Panc1 (cell line): ENCODE measurements around the gene ICA1. TPM values are rescaled to one million over a fixed set of nuclear protein-coding genes. Genes with fewer than 3 reads are reported as not detected.

Source experiments
- ATAC-seq: fragments of 200-7000 bp; cut with Tn5 transposase; 2 replicates; pipeline ENCODE4 v1.9.1; 2020; ENCODE audit warnings: mild to moderate bottlenecking, moderate library complexity
- BruUV-seq: library from RNA; stranded (reverse); fragments of 400-500 nt; replicated peaks from 2 replicates; lab custom pipeline; 2021; lab: Mats Ljungman, UMichigan
- CTCF ChIA-PET: fragments of 300-600 bp; sonication (Branson Sonifier 250); formaldehyde crosslinking; loops from one replicate; lab custom pipeline; 2022; ENCODE audit warnings: antibody characterized with exemption; lab: Charles Lee
- POLR2A ChIA-PET: fragments of 300-600 bp; sonication (Branson Sonifier 250); formaldehyde crosslinking; loops from one replicate; lab custom pipeline; 2022; ENCODE audit warnings: antibody characterized with exemption; lab: Charles Lee
- DNase-seq: peaks from one replicate; pipeline ENCODE4 v3.0.0-alpha.2; 2010; ENCODE audit warnings: low read depth, low spot score
- H3K27ac ChIP-seq: 2 replicates; pipeline ENCODE4 v1.5.1; 2011; ENCODE audit warnings: mild to moderate bottlenecking, low read length, inconsistent platforms
- H3K27me3 ChIP-seq: fragments of 200-500 bp; sonication (Bioruptor generic); 2 replicates; pipeline ENCODE4 v1.6.0; 2014; ENCODE audit warnings: low read length, inconsistent platforms; ENCODE audit not compliant: control insufficient read depth, insufficient read depth
- H3K36me3 ChIP-seq: fragments of 200-500 bp; sonication (Bioruptor generic); 2 replicates; pipeline ENCODE4 v1.5.1; 2014; ENCODE audit warnings: inconsistent platforms, mild to moderate bottlenecking, low read length, moderate library complexity; ENCODE audit not compliant: control insufficient read depth, insufficient read depth
- H3K4me1 ChIP-seq: 2 replicates; pipeline ENCODE4 v1.5.1; 2011; ENCODE audit warnings: inconsistent platforms, mild to moderate bottlenecking, low read length, moderate library complexity; ENCODE audit not compliant: control insufficient read depth, insufficient read depth
- H3K4me3 ChIP-seq, 2 experiments: 2 replicates each; pipeline ENCODE4 v1.5.1; 2011 to 2012; ENCODE audit warnings: low read depth in 2 of 2, low read length in 2 of 2, mild to moderate bottlenecking in 2 of 2, inconsistent platforms in 1 of 2, moderate library complexity in 1 of 2
- H3K9me3 ChIP-seq: fragments of 200-500 bp; sonication (Bioruptor generic); 2 replicates; pipeline ENCODE4 v1.5.1; 2014; ENCODE audit warnings: low read depth, mild to moderate bottlenecking, inconsistent platforms, low read length, moderate library complexity; ENCODE audit not compliant: control insufficient read depth, insufficient read depth
- POLR2AphosphoS5 ChIP-seq: IDR thresholded peaks from 2 replicates; pipeline ENCODE4 v1.6.1; 2012; ENCODE audit warnings: mild to moderate bottlenecking, low read depth, low read length, moderate library complexity
- SIN3A ChIP-seq: IDR thresholded peaks from 2 replicates; pipeline ENCODE4 v1.6.1; 2012; ENCODE audit warnings: low read depth, mild to moderate bottlenecking, low read length, moderate library complexity, borderline replicate concordance; ENCODE audit not compliant: insufficient read depth
- TCF7L2 ChIP-seq: IDR thresholded peaks from 2 replicates; pipeline ENCODE4 v1.6.1; 2011; ENCODE audit warnings: mild to moderate bottlenecking, low read depth, low read length, inconsistent platforms
- in situ Hi-C: cut with HindIII; loops from 2 replicates; pipeline ENCODE4 v1.10.0; 2016; ENCODE audit warnings: low sequenced_read_pairs, low pct_unique_long_range_greater_than_20kb
- intact Hi-C: fragments of 100-400 bp; cut with micrococcal nuclease; formaldehyde crosslinking; loops from one replicate; pipeline ENCODE4 v1.10.0; 2022; ENCODE audit not compliant: unreplicated experiment
- total RNA-seq: library from RNA; stranded (reverse); gene quantifications from one replicate; pipeline ENCODE4 v1.2.1, GENCODE V29; 2021; ENCODE audit not compliant: unreplicated experiment
- TF ChIP-seq, protein P1 (sequence below): fragments of 450-650 bp; IDR thresholded peaks from 2 replicates; pipeline ENCODE4 v1.5.1; 2017; ENCODE audit warnings: mild to moderate bottlenecking
- TF ChIP-seq, protein P2 (sequence below), 2 experiments: IDR thresholded peaks; 2 replicates each; pipeline ENCODE4 v1.6.1; 2011 to 2012; ENCODE audit warnings: low read depth in 2 of 2, control low read depth in 1 of 2, low read length in 1 of 2, mild to moderate bottlenecking in 1 of 2, moderate library complexity in 1 of 2; ENCODE audit not compliant: insufficient read depth in 1 of 2

The ICA1 gene
- total RNA-seq, 1 experiment from 2014 or later, result 1.1 TPM

DNA sequence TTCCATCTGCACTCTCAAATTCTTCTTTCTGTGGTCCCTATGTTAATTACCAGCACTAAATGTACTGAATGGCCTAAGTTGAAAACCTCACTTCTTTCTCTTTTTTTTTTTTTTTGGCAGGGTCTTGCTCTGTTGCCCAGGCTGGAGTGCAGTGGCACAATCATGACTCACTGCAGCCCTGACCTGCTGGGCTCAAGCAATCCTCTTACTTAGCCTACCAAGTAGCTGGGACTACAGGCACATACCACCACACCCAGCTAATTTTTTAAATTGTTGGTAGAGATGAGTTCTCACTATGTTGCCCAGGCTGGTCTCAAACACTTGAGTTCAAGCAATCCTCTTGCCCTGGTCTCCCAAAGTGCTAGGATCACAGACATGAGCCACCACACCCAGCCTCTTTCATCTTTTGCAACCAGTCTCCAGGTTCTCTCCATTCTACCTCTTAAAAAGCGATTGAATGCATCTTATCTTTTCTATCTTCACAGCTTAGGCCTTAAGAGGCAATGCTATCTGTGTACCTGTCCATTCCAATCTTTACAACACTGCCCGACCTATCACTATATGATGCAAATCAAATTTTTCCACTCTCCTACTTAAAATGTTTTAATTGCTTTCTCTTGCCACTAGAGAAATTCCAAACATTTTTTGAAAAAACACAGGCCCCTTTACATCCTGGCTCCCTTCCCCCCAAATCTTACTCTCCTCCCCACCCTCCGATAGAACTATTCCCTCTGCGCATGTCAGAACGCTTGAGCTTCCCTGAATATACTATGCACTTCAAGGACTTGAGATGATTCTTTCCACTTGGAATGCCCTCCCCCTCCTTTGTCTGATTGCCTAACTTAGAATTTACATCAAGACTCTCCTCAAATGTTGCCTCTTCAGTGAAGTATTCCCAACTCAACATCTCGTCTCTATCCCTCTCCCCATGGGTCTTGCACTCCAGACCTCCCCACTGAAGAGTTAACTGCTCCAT is 6.0 kb downstream of the ICA1 start:
- peaks cover 4% of the 10 kb centered on the region for H3K4me1 ChIP-seq
- POLR2A ChIA-PET, result no interaction called here

DNA sequence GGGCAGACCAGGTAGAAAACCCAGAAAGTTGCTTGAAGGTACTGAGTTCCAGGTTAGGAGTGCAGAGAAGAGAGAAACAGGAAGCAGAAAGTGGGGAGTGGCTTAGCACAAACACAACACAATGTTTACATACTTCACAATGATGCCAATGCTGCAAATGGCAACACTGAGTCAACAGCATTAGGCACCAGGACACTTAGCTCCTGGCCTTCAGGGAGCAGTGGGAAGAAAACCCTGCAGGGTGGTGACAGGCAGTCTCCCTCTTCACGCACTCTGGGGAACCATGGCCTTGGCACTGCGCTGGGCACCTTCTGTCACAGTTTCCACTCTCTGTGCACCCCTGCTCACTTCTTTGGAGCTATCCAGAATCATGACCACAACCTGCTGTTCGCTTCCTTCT is 7.3 kb downstream of the ICA1 start:
- in situ Hi-C loops (no loop called here), intact Hi-C loops (no loop called here)
- POLR2A ChIA-PET, result no interaction called here
- Histone ChIP-seq H3K27ac (no peak overlapping the region), H3K36me3 (no peaks in the 10 kb centered on the region), H3K27me3 (peaks cover 13% of the 10 kb centered on the region; the same call in 1 of the 2 replicates), H3K4me3 (no peak overlapping the region), H3K4me1 (no peaks in the 10 kb centered on the region), H3K9me3 (no peaks in the 10 kb centered on the region)
- TF ChIP-seq, protein P1, sequence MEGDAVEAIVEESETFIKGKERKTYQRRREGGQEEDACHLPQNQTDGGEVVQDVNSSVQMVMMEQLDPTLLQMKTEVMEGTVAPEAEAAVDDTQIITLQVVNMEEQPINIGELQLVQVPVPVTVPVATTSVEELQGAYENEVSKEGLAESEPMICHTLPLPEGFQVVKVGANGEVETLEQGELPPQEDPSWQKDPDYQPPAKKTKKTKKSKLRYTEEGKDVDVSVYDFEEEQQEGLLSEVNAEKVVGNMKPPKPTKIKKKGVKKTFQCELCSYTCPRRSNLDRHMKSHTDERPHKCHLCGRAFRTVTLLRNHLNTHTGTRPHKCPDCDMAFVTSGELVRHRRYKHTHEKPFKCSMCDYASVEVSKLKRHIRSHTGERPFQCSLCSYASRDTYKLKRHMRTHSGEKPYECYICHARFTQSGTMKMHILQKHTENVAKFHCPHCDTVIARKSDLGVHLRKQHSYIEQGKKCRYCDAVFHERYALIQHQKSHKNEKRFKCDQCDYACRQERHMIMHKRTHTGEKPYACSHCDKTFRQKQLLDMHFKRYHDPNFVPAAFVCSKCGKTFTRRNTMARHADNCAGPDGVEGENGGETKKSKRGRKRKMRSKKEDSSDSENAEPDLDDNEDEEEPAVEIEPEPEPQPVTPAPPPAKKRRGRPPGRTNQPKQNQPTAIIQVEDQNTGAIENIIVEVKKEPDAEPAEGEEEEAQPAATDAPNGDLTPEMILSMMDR, result no peak
- TF ChIP-seq SIN3A (no peak), TCF7L2 (no peak), POLR2AphosphoS5 (no peak)
- TF ChIP-seq, protein P2, sequence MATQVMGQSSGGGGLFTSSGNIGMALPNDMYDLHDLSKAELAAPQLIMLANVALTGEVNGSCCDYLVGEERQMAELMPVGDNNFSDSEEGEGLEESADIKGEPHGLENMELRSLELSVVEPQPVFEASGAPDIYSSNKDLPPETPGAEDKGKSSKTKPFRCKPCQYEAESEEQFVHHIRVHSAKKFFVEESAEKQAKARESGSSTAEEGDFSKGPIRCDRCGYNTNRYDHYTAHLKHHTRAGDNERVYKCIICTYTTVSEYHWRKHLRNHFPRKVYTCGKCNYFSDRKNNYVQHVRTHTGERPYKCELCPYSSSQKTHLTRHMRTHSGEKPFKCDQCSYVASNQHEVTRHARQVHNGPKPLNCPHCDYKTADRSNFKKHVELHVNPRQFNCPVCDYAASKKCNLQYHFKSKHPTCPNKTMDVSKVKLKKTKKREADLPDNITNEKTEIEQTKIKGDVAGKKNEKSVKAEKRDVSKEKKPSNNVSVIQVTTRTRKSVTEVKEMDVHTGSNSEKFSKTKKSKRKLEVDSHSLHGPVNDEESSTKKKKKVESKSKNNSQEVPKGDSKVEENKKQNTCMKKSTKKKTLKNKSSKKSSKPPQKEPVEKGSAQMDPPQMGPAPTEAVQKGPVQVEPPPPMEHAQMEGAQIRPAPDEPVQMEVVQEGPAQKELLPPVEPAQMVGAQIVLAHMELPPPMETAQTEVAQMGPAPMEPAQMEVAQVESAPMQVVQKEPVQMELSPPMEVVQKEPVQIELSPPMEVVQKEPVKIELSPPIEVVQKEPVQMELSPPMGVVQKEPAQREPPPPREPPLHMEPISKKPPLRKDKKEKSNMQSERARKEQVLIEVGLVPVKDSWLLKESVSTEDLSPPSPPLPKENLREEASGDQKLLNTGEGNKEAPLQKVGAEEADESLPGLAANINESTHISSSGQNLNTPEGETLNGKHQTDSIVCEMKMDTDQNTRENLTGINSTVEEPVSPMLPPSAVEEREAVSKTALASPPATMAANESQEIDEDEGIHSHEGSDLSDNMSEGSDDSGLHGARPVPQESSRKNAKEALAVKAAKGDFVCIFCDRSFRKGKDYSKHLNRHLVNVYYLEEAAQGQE (IDR thresholded peaks at IDR 0.05; ENCODE audit: insufficient read depth in 1 of 2, low read depth in 2 of 2, low read length in 1 of 2), result no peak
- CTCF ChIA-PET, result no interaction called here
- no peak for DNase-seq
- no TSS peak for BruUV-seq
- no peak for ATAC-seq

More for the DNA sequence above, 6.0 kb downstream of the ICA1 start:
- peaks cover 23% of the 10 kb centered on the region for H3K27me3 ChIP-seq
- peaks cover under 1% of the 10 kb centered on the region; the same call in 1 of the 2 replicates for H3K36me3 ChIP-seq
- intact Hi-C loops, result no loop called here
- in situ Hi-C loops, result no loop called here
- no peaks in the 10 kb centered on the region for H3K9me3 ChIP-seq
- TF ChIP-seq TCF7L2, result no peak
- no peak overlapping the region for H3K4me3 ChIP-seq
- CTCF ChIA-PET, result no interaction called here
- ATAC-seq (no peak), DNase-seq (no peak)
- no TSS peak for BruUV-seq
- no peak overlapping the region for H3K27ac ChIP-seq

DNA sequence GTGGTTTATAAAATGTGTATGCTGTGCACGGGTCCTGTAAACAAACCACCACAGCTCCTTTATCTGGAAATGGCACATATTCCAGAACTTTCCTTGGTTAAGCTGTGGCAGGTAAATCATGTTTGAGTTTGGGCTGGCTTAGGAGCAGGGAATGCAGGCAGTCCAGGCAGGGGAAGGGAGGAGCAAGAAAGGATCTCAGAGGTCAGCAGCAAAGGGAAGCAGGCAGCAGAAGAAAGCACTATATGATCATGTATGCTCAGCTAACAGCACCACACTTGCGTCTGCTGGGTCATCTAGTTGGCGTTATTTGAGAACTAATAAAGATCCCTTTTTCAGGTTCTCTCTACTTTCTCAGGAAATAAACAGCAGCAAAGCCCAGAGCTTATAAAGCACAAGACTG is 7.8 kb downstream of the ICA1 start:
- Histone ChIP-seq H3K4me3 (no peak overlapping the region), H3K36me3 (no peaks in the 10 kb centered on the region), H3K27ac (no peak overlapping the region), H3K4me1 (no peaks in the 10 kb centered on the region), H3K9me3 (no peaks in the 10 kb centered on the region), H3K27me3 (peaks cover 11% of the 10 kb centered on the region; the same call in 1 of the 2 replicates)
- no TSS peak for BruUV-seq
- no peak for ATAC-seq
- ChIA-PET POLR2A (no interaction called here), CTCF (no interaction called here)
- no peak for DNase-seq
- TF ChIP-seq POLR2AphosphoS5 (no peak), SIN3A (no peak)
- TF ChIP-seq, protein P1, result no peak
- TF ChIP-seq, protein P2 (IDR thresholded peaks at IDR 0.05; ENCODE audit: insufficient read depth in 1 of 2, low read depth in 2 of 2, low read length in 1 of 2), result no peak
- in situ Hi-C loops (no loop called here), intact Hi-C loops (no loop called here)
